Measurements from ENCODE around the gene SSNA1.

Gene SSNA1

DNA sequence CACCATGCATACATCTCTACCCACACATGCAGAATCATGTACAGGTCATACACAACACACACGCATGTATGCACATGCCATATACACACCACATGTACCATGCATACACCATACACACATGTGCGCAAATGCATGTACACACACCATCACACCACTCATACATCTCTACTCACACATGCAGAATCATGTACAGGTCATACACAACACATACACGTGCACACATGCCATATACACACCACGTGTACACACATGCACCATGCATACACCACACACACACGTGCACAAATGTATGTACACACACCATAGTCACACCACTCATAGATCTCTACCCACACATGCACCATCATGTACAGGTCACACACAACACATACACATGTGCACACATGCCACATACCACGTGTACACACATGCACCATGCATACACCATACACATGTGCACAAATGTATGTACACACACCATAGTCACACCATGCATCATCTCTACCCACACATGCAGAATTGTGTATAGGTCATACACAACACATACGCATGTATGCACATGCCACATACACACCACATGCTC, 35.6 kb upstream of the SSNA1 start:
- DNase-seq (ENCODE audit: low read depth) = no peak

- DNase-seq (ENCODE audit: low read depth) = peak; percentile 40
These were observed 31.7 kb upstream of the SSNA1 start for GRCh38 chr9:137156567-137157375.

GRCh38 chr9:137157618-137158415, 30.7 kb upstream of the SSNA1 start:
- DNase-seq (ENCODE audit: low read depth) = no peak

GRCh38 chr9:137158625-137159024, 29.9 kb upstream of the SSNA1 start:
- no peak for DNase-seq (ENCODE audit: low read depth)

DNA sequence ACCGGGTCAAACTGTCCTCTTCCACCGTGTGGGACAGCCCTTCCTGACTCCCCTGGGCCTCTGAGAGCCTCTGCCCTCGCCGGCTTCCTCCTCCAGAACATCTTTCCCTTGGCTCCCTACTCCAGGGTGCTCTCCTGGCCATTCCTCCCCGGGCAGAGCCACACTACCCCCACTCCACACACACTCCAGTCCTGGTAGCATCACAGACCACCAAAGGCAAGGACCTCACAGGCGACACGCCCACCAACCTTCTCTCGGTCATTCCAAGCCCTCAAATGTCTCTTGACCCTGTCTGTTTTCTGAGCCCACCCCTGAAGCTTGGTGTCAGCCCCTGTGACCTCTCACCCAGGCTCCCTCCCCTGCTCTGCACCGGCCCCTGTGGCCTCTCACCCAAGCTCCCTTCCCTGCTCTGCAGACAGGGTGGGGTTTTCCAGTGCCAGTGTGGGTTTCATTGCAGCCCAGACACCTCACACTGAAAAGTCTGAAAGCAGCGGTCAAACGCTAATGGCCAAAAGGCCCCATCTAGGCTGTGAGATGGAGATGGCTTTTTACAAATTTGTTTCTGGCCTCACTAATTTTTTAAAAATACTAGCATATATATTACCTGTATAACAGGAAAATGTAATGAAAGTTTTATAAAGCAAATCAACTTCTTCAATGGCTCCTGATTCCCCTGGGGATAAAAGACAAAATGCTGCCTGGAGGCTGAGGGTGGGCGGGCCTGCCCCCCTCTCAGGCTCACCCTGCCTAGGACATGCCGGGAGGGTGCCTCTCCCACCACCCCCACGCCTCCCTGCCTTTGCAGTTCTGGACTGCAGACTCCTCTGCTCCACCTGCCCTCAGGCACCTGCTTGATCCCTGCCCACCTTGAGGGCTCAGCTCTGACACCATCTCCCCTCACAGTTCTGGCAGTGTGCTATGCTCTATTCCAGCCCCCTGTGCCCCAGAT, 29.1 kb upstream of the SSNA1 start:
- no peak for DNase-seq (ENCODE audit: low read depth)

- no peak for DNase-seq (ENCODE audit: low read depth)
These were observed 28.4 kb upstream of the SSNA1 start for GRCh38 chr9:137160054-137160425.

DNA sequence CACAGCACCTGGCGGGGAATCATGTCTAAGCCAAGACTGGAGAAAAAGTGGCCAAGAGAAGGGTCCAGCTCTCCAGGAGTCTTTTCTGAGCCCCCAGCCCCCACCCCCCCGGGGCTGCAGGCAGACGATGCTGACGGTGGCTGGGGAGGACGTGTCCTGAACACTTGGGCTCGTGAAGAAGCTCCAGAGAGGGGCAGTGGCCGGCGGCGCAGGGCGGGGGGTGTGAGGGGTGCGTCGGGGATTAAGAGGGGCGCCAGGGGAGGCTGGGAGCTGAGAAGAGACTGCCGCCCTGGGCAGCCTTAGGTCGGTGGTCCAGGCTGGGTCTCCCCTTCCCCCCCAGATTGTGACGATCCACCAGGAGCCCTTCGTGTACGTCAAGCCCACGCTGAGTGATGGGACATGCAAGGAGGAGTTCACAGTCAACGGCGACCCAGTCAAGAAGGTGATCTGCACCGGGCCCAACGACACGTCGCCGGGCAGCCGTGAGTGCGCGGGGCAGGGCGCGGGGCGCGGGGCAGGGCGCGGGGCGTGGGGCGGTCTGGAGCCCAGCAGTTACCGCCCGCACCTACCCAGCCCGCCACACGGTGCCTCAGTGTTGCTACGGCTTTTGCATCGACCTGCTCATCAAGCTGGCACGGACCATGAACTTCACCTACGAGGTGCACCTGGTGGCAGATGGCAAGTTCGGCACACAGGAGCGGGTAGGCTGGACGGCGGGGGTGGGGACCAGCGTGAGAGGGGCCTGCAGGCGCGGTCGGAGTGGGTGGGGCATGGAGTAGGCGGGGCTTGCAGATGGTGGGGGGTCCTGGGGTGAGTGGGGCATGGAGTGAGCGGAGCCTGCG, 27.5 kb upstream of the SSNA1 start:
- no peak for DNase-seq (ENCODE audit: low read depth)

DNA sequence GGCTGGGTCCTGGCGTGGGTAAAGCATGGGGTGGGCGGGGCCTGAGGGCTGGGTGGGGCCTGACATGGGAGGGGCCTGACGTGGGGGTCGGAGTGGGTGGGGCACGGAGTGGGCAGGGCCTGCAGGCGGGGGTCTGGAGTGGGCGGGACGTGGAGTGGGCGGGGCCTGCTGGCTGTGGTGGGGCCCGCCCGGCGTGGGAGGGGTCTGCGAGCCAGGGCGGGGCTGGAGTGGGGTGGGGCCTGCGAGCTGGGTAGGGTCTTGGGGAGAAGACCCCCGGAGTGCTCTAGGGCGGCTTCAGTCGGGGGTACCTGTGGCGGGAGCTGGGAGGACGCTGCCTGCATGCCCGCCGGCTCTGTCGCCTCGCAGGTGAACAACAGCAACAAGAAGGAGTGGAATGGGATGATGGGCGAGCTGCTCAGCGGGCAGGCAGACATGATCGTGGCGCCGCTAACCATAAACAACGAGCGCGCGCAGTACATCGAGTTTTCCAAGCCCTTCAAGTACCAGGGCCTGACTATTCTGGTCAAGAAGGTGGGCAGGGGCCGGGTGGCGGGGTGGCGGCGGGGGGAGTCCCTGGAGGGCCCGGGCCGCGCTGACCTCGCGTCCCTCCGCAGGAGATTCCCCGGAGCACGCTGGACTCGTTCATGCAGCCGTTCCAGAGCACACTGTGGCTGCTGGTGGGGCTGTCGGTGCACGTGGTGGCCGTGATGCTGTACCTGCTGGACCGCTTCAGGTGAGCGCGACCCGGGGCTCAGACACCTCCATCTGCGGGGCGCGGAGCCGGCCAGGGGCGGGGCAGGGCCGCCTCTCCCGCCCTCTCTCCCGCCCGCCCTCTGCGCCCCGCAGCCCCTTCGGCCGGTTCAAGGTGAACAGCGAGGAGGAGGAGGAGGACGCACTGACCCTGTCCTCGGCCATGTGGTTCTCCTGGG, 26.7 kb upstream of the SSNA1 start:
- DNase-seq (ENCODE audit: low read depth) = no peak

DNA sequence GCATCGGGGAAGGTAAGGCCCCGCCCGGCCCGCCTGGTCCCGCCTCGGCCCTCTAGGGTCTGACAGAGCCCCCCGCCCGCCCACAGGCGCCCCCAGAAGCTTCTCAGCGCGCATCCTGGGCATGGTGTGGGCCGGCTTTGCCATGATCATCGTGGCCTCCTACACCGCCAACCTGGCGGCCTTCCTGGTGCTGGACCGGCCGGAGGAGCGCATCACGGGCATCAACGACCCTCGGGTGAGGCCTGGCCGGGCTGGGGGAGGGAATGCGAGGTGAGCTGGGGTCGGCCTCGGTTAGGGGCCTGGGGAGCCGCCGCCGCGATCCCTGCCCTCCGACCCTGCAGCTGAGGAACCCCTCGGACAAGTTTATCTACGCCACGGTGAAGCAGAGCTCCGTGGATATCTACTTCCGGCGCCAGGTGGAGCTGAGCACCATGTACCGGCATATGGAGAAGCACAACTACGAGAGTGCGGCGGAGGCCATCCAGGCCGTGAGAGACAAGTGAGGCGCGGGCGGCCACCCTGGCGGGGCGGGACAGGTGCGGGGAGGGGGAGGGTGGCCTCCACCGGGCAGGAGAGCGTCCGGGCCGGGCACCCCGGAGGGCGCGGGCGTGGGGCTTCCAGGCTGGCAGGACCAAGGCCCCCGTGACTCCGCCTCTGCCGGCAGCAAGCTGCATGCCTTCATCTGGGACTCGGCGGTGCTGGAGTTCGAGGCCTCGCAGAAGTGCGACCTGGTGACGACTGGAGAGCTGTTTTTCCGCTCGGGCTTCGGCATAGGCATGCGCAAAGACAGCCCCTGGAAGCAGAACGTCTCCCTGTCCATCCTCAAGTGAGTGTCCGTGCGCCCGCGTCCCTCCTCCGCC, 25.7 kb upstream of the SSNA1 start:
- DNase-seq (ENCODE audit: low read depth) = no peak

GRCh38 chr9:137163365-137163715, 25.1 kb upstream of the SSNA1 start:
- no peak for DNase-seq (ENCODE audit: low read depth)

GRCh38 chr9:137163805-137164204, 24.7 kb upstream of the SSNA1 start:
- no peak for DNase-seq (ENCODE audit: low read depth)

DNA sequence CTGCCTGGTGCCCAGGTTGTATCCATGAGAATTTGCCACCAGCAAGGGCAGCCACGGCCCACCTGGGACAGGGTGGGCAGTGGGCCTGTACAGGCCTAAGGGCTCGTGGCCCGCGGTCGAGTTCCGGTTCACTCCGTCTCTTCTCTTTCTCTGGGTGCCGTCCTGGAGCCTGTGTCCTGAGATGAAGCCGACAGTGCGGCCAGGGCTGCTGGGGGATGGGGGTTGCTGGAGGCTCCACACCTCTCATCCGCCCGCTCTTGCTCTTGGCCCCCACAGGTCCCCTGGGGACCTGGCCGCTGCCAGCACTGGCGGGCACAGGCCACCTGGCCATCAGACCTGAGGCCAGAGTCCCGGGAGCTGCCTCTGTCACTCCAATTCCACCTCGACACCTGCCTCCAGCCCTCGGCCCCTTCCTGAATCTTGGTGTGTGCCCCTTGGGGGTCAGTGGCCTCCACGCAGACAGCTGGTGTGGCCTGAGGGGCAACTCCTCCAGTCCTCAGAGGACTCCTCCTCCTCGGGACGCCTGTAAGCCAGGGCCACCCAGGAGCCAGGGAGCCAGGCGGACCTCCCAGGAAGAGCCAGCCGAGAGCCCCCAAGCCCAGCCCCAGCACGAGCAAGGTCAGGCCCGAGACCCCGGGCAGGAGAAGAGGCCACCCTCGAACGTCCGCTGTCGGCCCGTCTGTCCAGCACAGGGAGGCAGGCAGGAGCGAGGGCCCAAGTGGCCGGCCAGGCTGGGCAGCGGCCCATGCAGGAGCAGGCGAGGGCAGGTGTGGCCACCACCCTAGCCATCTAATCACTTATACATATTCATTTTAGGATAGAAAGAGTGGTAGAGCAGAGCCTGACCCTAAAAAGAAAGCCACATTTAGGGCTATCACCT, 23.9 kb upstream of the SSNA1 start:
- DNase-seq (ENCODE audit: low read depth) = no peak

- DNase-seq (ENCODE audit: low read depth) = no peak
These were observed 23.1 kb upstream of the SSNA1 start for GRCh38 chr9:137165250-137165836.

- DNase-seq (ENCODE audit: low read depth) = no peak
These were observed 21.9 kb upstream of the SSNA1 start for GRCh38 chr9:137166380-137167229.

DNA sequence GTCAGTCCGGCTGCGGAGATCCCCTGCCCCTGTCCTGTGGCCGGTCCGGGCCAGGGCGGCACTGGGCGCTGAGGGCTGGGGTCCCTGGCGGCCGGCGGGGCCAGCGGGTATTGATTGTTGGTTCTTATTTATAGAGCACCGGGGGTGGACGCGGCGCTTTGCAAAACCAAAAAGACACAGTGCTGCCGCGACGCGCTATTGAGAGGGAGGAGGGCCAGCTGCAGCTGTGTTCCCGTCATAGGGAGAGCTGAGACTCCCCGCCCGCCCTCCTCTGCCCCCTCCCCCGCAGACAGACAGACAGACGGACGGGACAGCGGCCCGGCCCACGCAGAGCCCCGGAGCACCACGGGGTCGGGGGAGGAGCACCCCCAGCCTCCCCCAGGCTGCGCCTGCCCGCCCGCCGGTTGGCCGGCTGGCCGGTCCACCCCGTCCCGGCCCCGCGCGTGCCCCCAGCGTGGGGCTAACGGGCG, 21.2 kb upstream of the SSNA1 start:
- DNase-seq (ENCODE audit: low read depth) = no peak

- no peak for DNase-seq (ENCODE audit: low read depth)
These were observed 20.5 kb upstream of the SSNA1 start for GRCh38 chr9:137167747-137168572.

Data from activated T-cell treated with anti-CD3 and anti-CD28 coated beads for 24 hours (primary cell).